Prostate gland (tissue), 2 donors: ENCODE data around the gene CHST8.

ENCODE experiments used
- CTCF ChIP-seq, 4 experiments: fragments of 200-600 bp in 2 of 4; fragments of 450-650 bp in 2 of 4; sonication (generic) in 2 of 4; IDR thresholded peaks; 1 replicate in 3 of 4; 2 replicates in 1 of 4; pipeline ENCODE4 v1.5.1; 2016 to 2019; ENCODE audit warnings: antibody characterized with exemption in 4 of 4, mild to moderate bottlenecking in 2 of 4, moderate library complexity in 2 of 4
- POLR2A ChIP-seq: fragments of 450-650 bp; IDR thresholded peaks from one replicate; pipeline ENCODE4 v1.6.1; 2016; ENCODE audit warnings: antibody characterized with exemption, mild to moderate bottlenecking
- POLR2AphosphoS5 ChIP-seq: sonication (generic); formaldehyde crosslinking; IDR thresholded peaks from one replicate; pipeline ENCODE4 v1.6.1; 2017; ENCODE audit warnings: antibody characterized with exemption

- no peak for TF ChIP-seq CTCF (IDR thresholded peaks at IDR 0.05)
- TF ChIP-seq POLR2A, result no peak
- TF ChIP-seq POLR2AphosphoS5, result no peak
Measured at GRCh38 chr19:33805840-33806433, 184.2 kb downstream of the CHST8 start.
